CD14-positive monocyte (primary cell): ENCODE results near the gene UPB1. TPM values are rescaled to one million over a fixed set of nuclear protein-coding genes. Genes with fewer than 3 reads are reported as not detected.

ENCODE experiments used
- DNase-seq, 3 donors: peaks; one replicate each; pipeline ENCODE4 v3.0.0-alpha.2; 2011 to 2022
- H2AFZ ChIP-seq: 2 replicates; pipeline ENCODE4 v1.6.0; 2012; ENCODE audit warnings: mild to moderate bottlenecking, low read depth, low read length, inconsistent platforms; ENCODE audit not compliant: insufficient read depth, poor library complexity, severe bottlenecking
- H3K27ac ChIP-seq, 2 donors: 1 replicate in 1 of 2; 2 replicates in 1 of 2; pipeline ENCODE4 v1.5.1; 2012 to 2013; ENCODE audit warnings: low read length in 2 of 2, control low read depth in 1 of 2, inconsistent platforms in 1 of 2, low read depth in 1 of 2, mild to moderate bottlenecking in 1 of 2
- H3K27me3 ChIP-seq, 2 donors: one replicate each; pipeline versions ENCODE4 v1.6.0 to v1.6.1; 2011 to 2013; ENCODE audit warnings: low read length in 2 of 2; ENCODE audit not compliant: control insufficient read depth in 2 of 2, insufficient read depth in 2 of 2
- H3K36me3 ChIP-seq, 2 donors: replicated peaks in 1 of 2; 1 replicate in 1 of 2; 2 replicates in 1 of 2; pipeline versions ENCODE4 v1.5.1 to v1.6.1; 2012 to 2013; ENCODE audit warnings: low read length in 2 of 2, control low read depth in 1 of 2, inconsistent platforms in 1 of 2, mild to moderate bottlenecking in 1 of 2; ENCODE audit not compliant: insufficient read depth in 2 of 2, control insufficient read depth in 1 of 2
- H3K4me1 ChIP-seq, 2 donors: 1 replicate in 1 of 2; 2 replicates in 1 of 2; pipeline versions ENCODE4 v1.5.1 to v1.6.1; 2012 to 2013; ENCODE audit warnings: low read length in 2 of 2, control low read depth in 1 of 2, inconsistent platforms in 1 of 2, mild to moderate bottlenecking in 1 of 2, moderate library complexity in 1 of 2; ENCODE audit not compliant: insufficient read depth in 2 of 2, control insufficient read depth in 1 of 2
- H3K4me2 ChIP-seq: replicated peaks from 2 replicates; pipeline ENCODE3; 2012; ENCODE audit warnings: low read length, moderate library complexity, mild to moderate bottlenecking; ENCODE audit not compliant: poor library complexity, severe bottlenecking; ENCODE audit errors: extremely low read depth
- H3K4me3 ChIP-seq, 3 experiments: fragments of 200-600 bp in 1 of 3; sonication (generic) in 1 of 3; replicated peaks in 1 of 3; 1 replicate in 2 of 3; 2 replicates in 1 of 3; pipeline ENCODE4 v1.5.1; 2011 to 2013; ENCODE audit warnings: low read length in 3 of 3, mild to moderate bottlenecking in 3 of 3, control low read depth in 2 of 3, low read depth in 2 of 3, inconsistent platforms in 1 of 3, moderate library complexity in 1 of 3
- H3K79me2 ChIP-seq: 2 replicates; pipeline ENCODE4 v1.6.0; 2012; ENCODE audit warnings: mild to moderate bottlenecking, control low read depth, inconsistent platforms, low read length, moderate library complexity; ENCODE audit not compliant: insufficient read depth
- H3K9ac ChIP-seq: 2 replicates; pipeline ENCODE4 v1.6.0; 2017; ENCODE audit warnings: low read length, mild to moderate bottlenecking; ENCODE audit not compliant: insufficient read depth, poor library complexity, severe bottlenecking
- H3K9me3 ChIP-seq, 2 donors: replicated peaks in 1 of 2; 1 replicate in 1 of 2; 2 replicates in 1 of 2; pipeline versions ENCODE4 v1.5.1 to v1.6.1; 2012 to 2013; ENCODE audit warnings: low read length in 2 of 2, control low read depth in 1 of 2; ENCODE audit not compliant: control insufficient read depth in 1 of 2, insufficient read depth in 1 of 2
- H4K20me1 ChIP-seq: 2 replicates; pipeline ENCODE4 v1.6.0; 2012; ENCODE audit warnings: mild to moderate bottlenecking, low read length, control low read depth, moderate library complexity; ENCODE audit not compliant: insufficient read depth
- H3K27ac Mint-ChIP-seq, 7 donors: one replicate each; pipeline ENCODE4 v1.8.0; 2020; ENCODE audit warnings: mild to moderate bottlenecking in 7 of 7, mixed read lengths in 7 of 7, moderate library complexity in 6 of 7, inconsistent platforms in 2 of 7
- H3K27me3 Mint-ChIP-seq, 3 donors: one replicate each; pipeline ENCODE4 v1.8.0; 2021 to 2022; ENCODE audit warnings: low read depth in 3 of 3, mild to moderate bottlenecking in 3 of 3, mixed read lengths in 3 of 3, moderate library complexity in 3 of 3, inconsistent platforms in 1 of 3
- H3K36me3 Mint-ChIP-seq, 2 donors: one replicate each; pipeline ENCODE4 v1.8.0; 2020; ENCODE audit warnings: mixed read lengths in 2 of 2, inconsistent platforms in 1 of 2, mild to moderate bottlenecking in 1 of 2
- H3K4me1 Mint-ChIP-seq: one replicate; pipeline ENCODE4 v1.8.0; 2020; ENCODE audit warnings: mild to moderate bottlenecking, mixed read lengths
- H3K4me3 Mint-ChIP-seq, 2 donors: one replicate each; pipeline ENCODE4 v1.8.0; 2020; ENCODE audit warnings: mild to moderate bottlenecking in 2 of 2, mixed read lengths in 2 of 2, moderate library complexity in 1 of 2
- H3K9me3 Mint-ChIP-seq, 7 donors: one replicate each; pipeline ENCODE4 v1.8.0; 2020 to 2022; ENCODE audit warnings: mixed read lengths in 7 of 7, mild to moderate bottlenecking in 6 of 7, moderate library complexity in 6 of 7, inconsistent platforms in 2 of 7
- WGBS: methylation state at CpG from one replicate; pipeline ENCODE4 v1.1.5; 2013; ENCODE audit warnings: missing lambda C conversion rate; ENCODE audit not compliant: insufficient coverage; 5-methylcytosine and 5-hydroxymethylcytosine counted together
- intact Hi-C, 2 donors: fragments of 100-400 bp; cut with micrococcal nuclease; formaldehyde crosslinking; loops; one replicate each; pipeline versions ENCODE4 v1.15.0 to v1.15.1; 2023
- polyA plus RNA-seq, 3 donors: library from polyadenylated mRNA; depleted of rRNA in 1 of 3; unstranded in 2 of 3; stranded (reverse) in 1 of 3; fragments of 300-500 nt in 2 of 3; fragments of >200 nt in 1 of 3; fragmentation: Illumina TruSeq in 2 of 3; gene quantifications; 1 replicate in 2 of 3; 2 replicates in 1 of 3; pipeline ENCODE4 v1.2.3, GENCODE V29; 2012 to 2021
- TF ChIP-seq, protein P1 (sequence below): fragments of 200-600 bp; IDR thresholded peaks from one replicate; pipeline ENCODE4 v1.8.0; 2022; ENCODE audit warnings: antibody characterized with exemption, mild to moderate bottlenecking

The UPB1 gene
- polyA plus RNA-seq, 3 donors, result 0.13 to 0.17 TPM; not detected in 1

DNA sequence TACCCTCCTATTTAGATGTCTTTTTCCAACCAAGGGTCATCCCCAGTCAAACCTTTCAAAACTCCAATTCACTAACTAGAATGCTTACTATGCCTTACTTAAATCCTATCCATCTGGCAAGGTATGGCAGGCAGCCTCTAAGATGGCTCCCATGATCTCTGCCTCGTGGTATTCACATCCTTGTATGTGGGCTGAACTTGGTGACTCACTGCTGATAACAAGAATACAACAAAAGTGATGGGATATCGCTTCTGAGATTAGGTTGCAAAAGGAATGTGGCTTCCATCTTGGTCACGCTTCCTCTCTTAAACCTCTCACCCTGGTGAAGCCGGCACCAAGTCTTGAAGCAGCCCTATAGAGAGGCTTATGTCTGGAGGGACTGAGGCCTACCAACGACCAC is 29.6 kb upstream of the UPB1 start:
- H3K4me2 ChIP-seq, result no peak overlapping the region
- H3K4me1 ChIP-seq, result peaks cover 57 to 72% of the 10 kb centered on the region in 2 donors
- intact Hi-C loops, result loop anchor here in 1 of 2 donors (5.0 kb wide), 1 partner anchor 37 kb away; no protein-coding TSS in a partner anchor
- Mint-ChIP-seq H3K27me3 (no peaks in the 10 kb centered on the region), H3K36me3 (peaks cover 0 to 2% of the 10 kb centered on the region in 2 donors), H3K4me1 (peaks cover 65% of the 10 kb centered on the region), H3K9me3 (peaks cover 0 to 3% (median 0%) of the 10 kb centered on the region in 7 donors), H3K27ac (peak overlapping the region in 3 of 7 donors; percentile 6 to 53 (median 7)), H3K4me3 (no peak overlapping the region)
- H3K27ac ChIP-seq, result no peak overlapping the region
- H3K4me3 ChIP-seq, result no peak overlapping the region
- DNase-seq, result no peak
- no peaks in the 10 kb centered on the region for H4K20me1 ChIP-seq
- H3K36me3 ChIP-seq, result no peaks in the 10 kb centered on the region
- no peaks in the 10 kb centered on the region for H3K9me3 ChIP-seq
- no peaks in the 10 kb centered on the region for H3K27me3 ChIP-seq
- WGBS, result 20% methylated on average over 1 of the region's 5 CpGs
- no peak overlapping the region for H3K9ac ChIP-seq
- no peak overlapping the region for H2AFZ ChIP-seq
- TF ChIP-seq, protein P1, sequence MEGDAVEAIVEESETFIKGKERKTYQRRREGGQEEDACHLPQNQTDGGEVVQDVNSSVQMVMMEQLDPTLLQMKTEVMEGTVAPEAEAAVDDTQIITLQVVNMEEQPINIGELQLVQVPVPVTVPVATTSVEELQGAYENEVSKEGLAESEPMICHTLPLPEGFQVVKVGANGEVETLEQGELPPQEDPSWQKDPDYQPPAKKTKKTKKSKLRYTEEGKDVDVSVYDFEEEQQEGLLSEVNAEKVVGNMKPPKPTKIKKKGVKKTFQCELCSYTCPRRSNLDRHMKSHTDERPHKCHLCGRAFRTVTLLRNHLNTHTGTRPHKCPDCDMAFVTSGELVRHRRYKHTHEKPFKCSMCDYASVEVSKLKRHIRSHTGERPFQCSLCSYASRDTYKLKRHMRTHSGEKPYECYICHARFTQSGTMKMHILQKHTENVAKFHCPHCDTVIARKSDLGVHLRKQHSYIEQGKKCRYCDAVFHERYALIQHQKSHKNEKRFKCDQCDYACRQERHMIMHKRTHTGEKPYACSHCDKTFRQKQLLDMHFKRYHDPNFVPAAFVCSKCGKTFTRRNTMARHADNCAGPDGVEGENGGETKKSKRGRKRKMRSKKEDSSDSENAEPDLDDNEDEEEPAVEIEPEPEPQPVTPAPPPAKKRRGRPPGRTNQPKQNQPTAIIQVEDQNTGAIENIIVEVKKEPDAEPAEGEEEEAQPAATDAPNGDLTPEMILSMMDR, result no peak
- H3K79me2 ChIP-seq, result no peaks in the 10 kb centered on the region

- no peaks in the 10 kb centered on the region for H3K9me3 ChIP-seq
- H3K27me3 ChIP-seq, result no peaks in the 10 kb centered on the region
- H3K36me3 ChIP-seq, result no peaks in the 10 kb centered on the region
- H4K20me1 ChIP-seq, result no peaks in the 10 kb centered on the region
- H3K9ac ChIP-seq, result no peak overlapping the region
- no peaks in the 10 kb centered on the region for H3K27me3 Mint-ChIP-seq
- no peaks in the 10 kb centered on the region for H3K79me2 ChIP-seq
- H3K4me2 ChIP-seq, result no peak overlapping the region
- no peak for DNase-seq
- WGBS, result no CpG with 5 or more reads among the region's 3 CpGs
- H3K4me1 ChIP-seq, result peaks cover 53 to 68% of the 10 kb centered on the region in 2 donors
- H3K4me3 ChIP-seq, result no peak overlapping the region
- H3K9me3 Mint-ChIP-seq, result peaks cover 0 to 3% (median 0%) of the 10 kb centered on the region in 7 donors
- TF ChIP-seq, protein P1, result no peak
- no peak overlapping the region for H3K4me3 Mint-ChIP-seq
- H3K36me3 Mint-ChIP-seq, result peaks cover 0 to 2% of the 10 kb centered on the region in 2 donors
- intact Hi-C loops, result loop anchor here in 1 of 2 donors (5.0 kb wide), 1 partner anchor 36 kb away; no protein-coding TSS in a partner anchor
- H3K27ac Mint-ChIP-seq, result peak overlapping the region in 1 of 7 donors; percentile 91
- no peak overlapping the region for H3K27ac ChIP-seq
- H3K4me1 Mint-ChIP-seq, result peaks cover 61% of the 10 kb centered on the region
- H2AFZ ChIP-seq, result no peak overlapping the region
Measured at GRCh38 chr22:24465975-24466374, 29.2 kb upstream of the UPB1 start.
